Endothelial cell of umbilical vein (primary cell): ENCODE data around the gene WHRN. TPM values are rescaled to one million over a fixed set of nuclear protein-coding genes. Genes with fewer than 3 reads are reported as not detected.

Experiments
- BruUV-seq: library from RNA; stranded (reverse); fragments of 400-500 nt; replicated peaks from 2 replicates; lab custom pipeline; 2021; lab: Mats Ljungman, UMichigan
- CTCF ChIA-PET: fragments of 300-600, 350-600 bp; sonication (Branson Sonifier 250); formaldehyde crosslinking; loops from one replicate; lab custom pipeline; 2021; ENCODE audit warnings: antibody characterized with exemption, inconsistent platforms; lab: Charles Lee
- POLR2A ChIA-PET: fragments of 300-600, 350-600 bp; sonication (Branson Sonifier 250); formaldehyde crosslinking; loops from one replicate; lab custom pipeline; 2021; ENCODE audit warnings: antibody characterized with exemption, inconsistent platforms; lab: Charles Lee
- DNase-seq: peaks from one replicate; pipeline ENCODE4 v3.0.0-alpha.2; 2011; ENCODE audit warnings: low read depth, low spot score
- FAIRE-seq: peaks from 2 replicates; lab custom pipeline; 2011; peaks lifted over from hg19 to GRCh38; lab: Jason Lieb, UNC
- H2AFZ ChIP-seq: 2 replicates; pipeline ENCODE4 v1.6.0; 2012; ENCODE audit warnings: low read depth, low read length, control low read depth, inconsistent platforms
- H3K27ac ChIP-seq: 2 replicates; pipeline ENCODE4 v1.5.1; 2011; ENCODE audit warnings: low read depth, mild to moderate bottlenecking, control low read depth, low read length, moderate library complexity; ENCODE audit not compliant: insufficient read depth
- H3K27me3 ChIP-seq, 2 experiments: 2 replicates each; pipeline versions ENCODE4 v1.6.0 to v1.6.1; 2011; ENCODE audit warnings: low read length in 2 of 2, mixed read lengths in 1 of 2; ENCODE audit not compliant: control insufficient read depth in 2 of 2, insufficient read depth in 2 of 2
- H3K36me3 ChIP-seq, 2 experiments: 2 replicates in 1 of 2; 3 replicates in 1 of 2; pipeline ENCODE4 v1.5.1; 2011; ENCODE audit warnings: low read length in 2 of 2, mild to moderate bottlenecking in 1 of 2, moderate library complexity in 1 of 2; ENCODE audit not compliant: control insufficient read depth in 2 of 2, insufficient read depth in 2 of 2; ENCODE audit errors: extremely low read depth in 1 of 2
- H3K4me1 ChIP-seq: 3 replicates; pipeline ENCODE4 v1.5.1; 2011; ENCODE audit warnings: mild to moderate bottlenecking, low read length; ENCODE audit not compliant: control insufficient read depth, insufficient read depth; ENCODE audit errors: extremely low read depth
- H3K4me2 ChIP-seq: 2 replicates; pipeline ENCODE4 v1.6.1; 2011; ENCODE audit warnings: low read length, control low read depth, mixed read lengths; ENCODE audit not compliant: insufficient read depth
- H3K4me3 ChIP-seq, 3 experiments: fragments of 200-600 bp in 1 of 3; sonication (generic), shearing (Covaris generic) in 1 of 3; replicated peaks in 1 of 3; 2 replicates each; pipeline ENCODE4 v1.5.1; 2011 to 2016; ENCODE audit warnings: control low read depth in 3 of 3, low read length in 3 of 3, mild to moderate bottlenecking in 2 of 3, inconsistent platforms in 1 of 3, low read depth in 1 of 3, moderate library complexity in 1 of 3; ENCODE audit not compliant: insufficient read depth in 1 of 3
- H3K79me2 ChIP-seq: 2 replicates; pipeline ENCODE4 v1.6.0; 2012; ENCODE audit warnings: low read length, inconsistent platforms; ENCODE audit not compliant: control insufficient read depth, insufficient read depth
- H3K9ac ChIP-seq: replicated peaks from 2 replicates; pipeline ENCODE3; 2011; ENCODE audit warnings: low read length, control low read depth; ENCODE audit not compliant: insufficient read depth; ENCODE audit errors: extremely low read depth
- H3K9me1 ChIP-seq: replicated peaks from 3 replicates; pipeline ENCODE4 v1.6.0; 2011; ENCODE audit warnings: mild to moderate bottlenecking, low read length; ENCODE audit not compliant: control insufficient read depth, insufficient read depth; ENCODE audit errors: extremely low read depth
- H3K9me3 ChIP-seq: replicated peaks from 2 replicates; pipeline ENCODE4 v1.5.1; 2012; ENCODE audit warnings: low read length, inconsistent platforms; ENCODE audit not compliant: control insufficient read depth, insufficient read depth
- H4K20me1 ChIP-seq: replicated peaks from 2 replicates; pipeline ENCODE3; 2011; ENCODE audit warnings: mild to moderate bottlenecking, low read length; ENCODE audit not compliant: control insufficient read depth, insufficient read depth; ENCODE audit errors: extremely low read depth
- CTCF ChIP-seq, 2 donors: IDR thresholded peaks; 1 replicate in 1 of 2; 2 replicates in 1 of 2; pipeline ENCODE4 v1.5.1; 2011; ENCODE audit warnings: low read length in 2 of 2, mild to moderate bottlenecking in 2 of 2, moderate library complexity in 2 of 2, control low read depth in 1 of 2, inconsistent platforms in 1 of 2, low read depth in 1 of 2; ENCODE audit not compliant: insufficient read depth in 1 of 2; ENCODE audit errors: extremely low read depth in 1 of 2
- EZH2 ChIP-seq: IDR thresholded peaks from 2 replicates; pipeline ENCODE4 v1.6.1; 2012; ENCODE audit warnings: borderline replicate concordance, low read depth, mild to moderate bottlenecking, moderate library complexity, low read length, inconsistent platforms; ENCODE audit not compliant: severe bottlenecking
- FOS ChIP-seq: IDR thresholded peaks from 2 replicates; pipeline ENCODE4 v1.6.1; 2011; ENCODE audit warnings: mild to moderate bottlenecking, low read length, moderate library complexity, borderline replicate concordance; ENCODE audit not compliant: insufficient read depth
- GATA2 ChIP-seq: IDR thresholded peaks from 2 replicates; pipeline ENCODE4 v1.7.0; 2011; ENCODE audit warnings: low read depth, mild to moderate bottlenecking, moderate library complexity, mixed read lengths, low read length; ENCODE audit not compliant: insufficient read length, insufficient read depth
- MYC ChIP-seq: IDR thresholded peaks from one replicate; pipeline ENCODE4 v1.6.1; 2011; ENCODE audit warnings: mild to moderate bottlenecking, low read depth, low read length
- POLR2A ChIP-seq: IDR thresholded peaks from 2 replicates; pipeline ENCODE4 v1.6.1; 2012; ENCODE audit warnings: low read depth, mild to moderate bottlenecking, control low read depth, low read length
- POLR2AphosphoS5 ChIP-seq: IDR thresholded peaks from 2 replicates; pipeline ENCODE4 v1.6.1; 2012; ENCODE audit warnings: low read depth, mild to moderate bottlenecking, control low read depth, low read length, moderate library complexity; ENCODE audit not compliant: insufficient read depth
- dilution Hi-C: fragments of 300-500 bp; cut with MboI; formaldehyde crosslinking; loops from one replicate; pipeline ENCODE4 v1.15.0; 2019; ENCODE audit warnings: low sequenced_read_pairs; ENCODE audit not compliant: extremely low pct_ligation_motif_present
- intact Hi-C: fragments of 100-400 bp; cut with micrococcal nuclease; formaldehyde crosslinking; loops from one replicate; pipeline ENCODE4 v1.10.0; 2022
- polyA plus RNA-seq, 4 experiments: library from polyadenylated mRNA; depleted of rRNA in 3 of 4; stranded (reverse) in 3 of 4; unstranded in 1 of 4; fragments of >200 nt; gene quantifications; 2 replicates each; pipeline versions ENCODE4 v1.2.1 to v1.2.3, GENCODE V29; 2011 to 2012; ENCODE audit warnings: missing spikeins in 1 of 4
- total RNA-seq: library from RNA; stranded (reverse); gene quantifications from 2 replicates; pipeline ENCODE4 v1.2.3, GENCODE V29; 2021

Gene WHRN
- total and polyA plus RNA-seq, 2 donors (not counting 3 experiments of a cell fraction or from before 2014, with no cell fraction given), result 0.35 to 0.69 TPM

- POLR2A ChIA-PET, result no interaction called here
- TF ChIP-seq GATA2, result no peak
- no peak for TF ChIP-seq POLR2A
- no peak for TF ChIP-seq POLR2AphosphoS5
- no peak for TF ChIP-seq EZH2
- no peak for TF ChIP-seq MYC
- no peak for TF ChIP-seq FOS
- no peak for TF ChIP-seq CTCF (IDR thresholded peaks at IDR 0.05; ENCODE audit: extremely low read depth in 1 of 2, insufficient read depth in 1 of 2, low read depth in 1 of 2, low read length in 2 of 2)
- H3K9ac ChIP-seq, result no peak overlapping the region
- intact Hi-C loops (no loop called here), dilution Hi-C loops (no loop called here)
- no peaks in the 10 kb centered on the region for H4K20me1 ChIP-seq
- BruUV-seq, result no TSS peak
- H3K4me3 ChIP-seq, result no peak overlapping the region
- FAIRE-seq (no peak), DNase-seq (no peak)
- no peak overlapping the region for H3K4me2 ChIP-seq
- no peaks in the 10 kb centered on the region for H3K36me3 ChIP-seq
- CTCF ChIA-PET, result interaction anchor here (0.7 to 1.6 kb wide), 2 partner anchors 241 kb away, joined by 3 to 7 read pairs; no protein-coding TSS in a partner anchor
- H3K9me3 ChIP-seq, result no peaks in the 10 kb centered on the region
- no peak overlapping the region for H2AFZ ChIP-seq
- H3K27ac ChIP-seq, result no peak overlapping the region
- H3K79me2 ChIP-seq, result no peaks in the 10 kb centered on the region
- no peaks in the 10 kb centered on the region for H3K4me1 ChIP-seq
- H3K9me1 ChIP-seq, result no peaks in the 10 kb centered on the region
- H3K27me3 ChIP-seq, result peaks cover 0 to 2% of the 10 kb centered on the region in 2 experiments
Observed at GRCh38 chr9:114412048-114412683, 93.1 kb downstream of the WHRN start.
